ENCODE results near the gene DLX2. TPM values are rescaled to one million over a fixed set of nuclear protein-coding genes. Genes with fewer than 3 reads are reported as not detected.

Gene DLX2
- total and polyA plus RNA-seq, 5 experiments from 2014 or later, result not detected

DNA sequence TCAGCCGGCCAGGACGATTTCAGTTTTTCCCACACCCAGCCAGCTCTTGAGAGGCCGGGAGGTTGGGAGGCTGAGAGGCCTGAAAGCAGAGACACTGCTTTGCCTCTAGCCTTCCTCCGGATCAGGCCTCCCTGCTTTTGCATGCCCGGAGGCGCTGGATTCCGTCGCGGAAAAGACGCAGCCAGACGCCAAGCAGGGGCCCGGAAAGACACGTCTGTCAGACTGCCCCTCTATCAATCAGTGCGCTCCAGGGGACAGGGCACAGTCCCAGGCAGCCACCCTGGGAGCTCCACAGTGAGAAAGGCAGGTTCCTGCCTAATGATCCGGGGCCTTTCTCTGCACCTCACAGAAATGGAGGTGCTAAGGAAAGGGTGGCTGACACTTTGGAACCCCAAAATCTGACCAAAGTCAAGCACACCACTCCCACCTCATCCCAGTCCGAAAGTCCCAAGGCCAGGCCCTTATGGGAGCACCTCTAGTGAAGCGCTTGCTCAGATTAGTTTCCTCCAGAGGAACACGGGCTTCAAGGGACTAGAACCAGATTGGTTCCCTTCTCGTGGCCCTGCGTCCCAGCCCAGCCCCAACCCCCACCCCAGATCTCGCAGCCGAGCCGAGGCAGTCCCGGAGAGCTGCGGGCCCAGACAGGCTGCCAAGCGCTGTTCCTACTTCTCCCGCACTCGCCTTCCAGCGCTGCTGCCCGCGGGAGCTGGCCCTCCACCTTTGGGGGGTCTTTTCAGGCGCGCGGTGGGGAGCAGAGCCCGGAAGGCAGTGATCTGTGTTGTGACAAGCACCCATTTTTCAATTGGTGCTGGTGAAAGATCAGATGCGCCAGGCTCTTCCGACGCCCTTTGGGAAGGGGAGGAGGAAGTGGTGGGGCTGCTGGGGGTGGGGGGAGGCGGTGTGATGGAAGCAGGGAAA lies 12.4 kb downstream of the DLX2 start:
- peak overlapping the region in 2 of 10 donors; percentile 60 to 88 for H3K27ac Mint-ChIP-seq
- peak in 2 of 10 donors; percentile 15 to 21 for DNase-seq
- peaks cover 0 to 20% (median 9%) of the 10 kb centered on the region in 9 donors for H3K9me3 Mint-ChIP-seq
- H3K27me3 Mint-ChIP-seq, result peaks cover 57 to 93% (median 78%) of the 10 kb centered on the region in 5 donors
- POLR2A ChIA-PET, result interaction anchor here (0.6 to 6.5 kb wide), 3 partner anchors 9 to 37 kb away, joined by 5 to 40 read pairs (median 5); partner anchors contain the start of gene DLX2
- peak overlapping the region in 2 of 10 donors; percentile 7 to 63 for H3K4me3 Mint-ChIP-seq
- H3K36me3 Mint-ChIP-seq, result peaks cover 0 to 15% (median 14%) of the 10 kb centered on the region in 3 donors
- ATAC-seq, result no peak
- H3K4me1 Mint-ChIP-seq, result peaks cover 18 to 50% (median 41%) of the 10 kb centered on the region in 4 donors

DNA sequence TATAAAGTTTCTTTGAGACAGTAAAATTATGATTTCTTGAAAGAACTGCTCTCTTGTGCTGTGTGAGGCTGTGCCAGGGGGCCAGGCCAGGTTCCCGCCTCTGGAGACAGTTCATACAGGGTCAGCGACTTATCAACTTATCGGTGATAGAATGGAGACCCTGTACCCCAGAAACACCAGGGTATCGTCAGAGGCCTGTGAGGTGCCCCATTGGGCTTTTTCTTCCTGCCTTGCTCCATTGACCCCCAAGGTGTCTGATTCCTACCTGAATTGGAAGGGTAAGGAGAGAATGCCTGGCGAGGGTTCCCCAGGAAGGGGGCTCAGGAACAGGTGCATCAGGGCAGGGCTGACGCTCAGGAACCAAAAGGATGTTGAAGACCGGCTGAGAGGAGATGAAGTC lies 13.1 kb downstream of the DLX2 start:
- no peak for ATAC-seq
- Mint-ChIP-seq H3K9me3 (peaks cover 0 to 20% (median 9%) of the 10 kb centered on the region in 9 donors), H3K36me3 (peaks cover 0 to 14% (median 14%) of the 10 kb centered on the region in 3 donors), H3K27ac (peak overlapping the region in 1 of 10 donors; percentile 88), H3K4me1 (peaks cover 20 to 50% (median 42%) of the 10 kb centered on the region in 4 donors), H3K4me3 (peak overlapping the region in 3 of 10 donors; percentile 7 to 34 (median 26)), H3K27me3 (peaks cover 57 to 96% (median 79%) of the 10 kb centered on the region in 5 donors)
- peak in 1 of 10 donors; percentile 15 for DNase-seq
- POLR2A ChIA-PET, result interaction anchor here (0.6 to 6.5 kb wide), 3 partner anchors 8 to 38 kb away, joined by 5 to 40 read pairs (median 5); partner anchors contain the start of gene DLX2

DNA sequence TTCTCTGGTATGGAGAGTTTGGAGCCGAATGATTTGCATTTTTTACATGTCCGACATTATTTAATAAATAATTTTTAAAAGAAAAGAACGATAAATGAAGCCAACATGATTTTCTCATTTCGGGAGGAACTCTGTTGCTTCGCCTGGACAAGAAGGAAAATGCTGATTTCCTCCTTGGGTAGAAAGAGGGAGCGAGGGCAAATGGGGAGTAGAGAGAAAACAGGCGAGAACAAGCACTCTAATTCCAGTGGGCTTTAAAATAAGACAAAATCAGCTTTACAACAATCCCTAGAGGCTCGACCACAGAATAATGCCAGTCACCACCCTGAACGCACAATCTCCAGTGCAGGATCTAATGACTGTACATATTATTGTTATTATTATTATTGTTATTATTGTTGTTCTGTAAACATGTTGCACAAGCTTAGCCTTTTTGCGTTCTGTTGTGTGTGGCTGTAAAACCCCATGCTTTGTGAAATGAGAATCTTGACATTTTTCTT lies 13.6 kb downstream of the DLX2 start:
- Mint-ChIP-seq H3K27ac (no peak overlapping the region), H3K27me3 (peaks cover 57 to 99% (median 79%) of the 10 kb centered on the region in 5 donors), H3K4me3 (peak overlapping the region in 2 of 10 donors; percentile 65 to 80), H3K4me1 (peaks cover 22 to 56% (median 44%) of the 10 kb centered on the region in 4 donors), H3K9me3 (peaks cover 0 to 20% (median 9%) of the 10 kb centered on the region in 9 donors), H3K36me3 (peaks cover 0 to 17% (median 14%) of the 10 kb centered on the region in 3 donors)
- DNase-seq (peak in 3 of 10 donors; percentile 10 to 24 (median 12)), ATAC-seq (no peak)
- POLR2A ChIA-PET, result interaction anchor here (0.9 to 6.5 kb wide), 6 partner anchors 7 to 373 kb away, joined by 3 to 40 read pairs (median 5); partner anchors contain the start of gene DLX2

DNA sequence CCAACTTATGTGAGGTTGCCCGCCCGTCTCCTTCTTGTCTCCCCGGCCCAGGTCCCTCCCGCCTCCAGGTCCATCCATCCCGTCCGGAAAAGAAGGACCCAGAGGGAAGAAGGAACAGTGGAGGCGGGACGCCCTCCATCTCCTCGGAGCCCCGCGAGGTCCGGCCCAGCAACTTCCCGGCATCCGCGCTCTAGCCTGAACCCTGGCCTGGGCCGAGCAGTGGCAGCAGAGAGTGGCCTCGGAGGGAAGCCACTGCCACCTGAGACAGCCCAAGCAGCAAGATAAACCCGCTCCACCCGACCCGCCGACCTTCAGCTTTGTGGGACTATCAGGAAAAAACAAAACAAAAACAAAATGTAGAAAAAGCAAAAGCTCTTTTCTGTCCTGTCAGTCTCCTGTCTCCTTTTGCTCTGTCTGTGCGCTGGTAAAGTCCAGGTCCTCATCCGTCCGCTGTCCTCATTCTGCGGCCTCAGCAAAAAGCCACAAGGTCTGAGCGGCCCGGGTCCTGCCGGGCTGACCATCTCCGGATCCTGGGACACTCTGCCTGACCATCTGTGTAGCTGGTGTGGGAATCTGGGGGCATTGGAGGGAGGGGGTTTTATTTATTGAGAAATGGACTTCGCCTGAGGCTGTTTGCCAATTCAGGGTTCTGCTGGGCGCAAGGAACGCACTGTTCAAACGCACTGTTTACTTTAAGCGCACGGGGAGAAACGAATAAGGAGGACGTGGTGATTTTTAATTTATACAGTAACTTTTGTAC lies 14.3 kb downstream of the DLX2 start:
- H3K4me3 Mint-ChIP-seq, result peak overlapping the region in 7 of 10 donors; percentile 7 to 80 (median 63)
- DNase-seq (peak in 3 of 10 donors; percentile 16 to 27 (median 18)), ATAC-seq (no peak)
- peaks cover 0 to 22% (median 5%) of the 10 kb centered on the region in 9 donors for H3K9me3 Mint-ChIP-seq
- peak overlapping the region in 5 of 10 donors; percentile 51 to 93 (median 58) for H3K27ac Mint-ChIP-seq
- POLR2A ChIA-PET, result interaction anchor here (0.9 to 6.5 kb wide), 6 partner anchors 8 to 373 kb away, joined by 3 to 40 read pairs (median 5); partner anchors contain the start of gene DLX2
- peaks cover 24 to 62% (median 47%) of the 10 kb centered on the region in 4 donors for H3K4me1 Mint-ChIP-seq
- H3K27me3 Mint-ChIP-seq, result peaks cover 57 to 99% (median 79%) of the 10 kb centered on the region in 5 donors
- peaks cover 0 to 17% (median 14%) of the 10 kb centered on the region in 3 donors for H3K36me3 Mint-ChIP-seq

- POLR2A ChIA-PET, result interaction anchor here (1.1 to 6.5 kb wide), 5 partner anchors 8 to 374 kb away, joined by 3 to 40 read pairs (median 7); partner anchors contain the start of gene DLX2
These were observed 14.9 kb downstream of the DLX2 start for GRCh38 chr2:172087780-172088244.

DNA sequence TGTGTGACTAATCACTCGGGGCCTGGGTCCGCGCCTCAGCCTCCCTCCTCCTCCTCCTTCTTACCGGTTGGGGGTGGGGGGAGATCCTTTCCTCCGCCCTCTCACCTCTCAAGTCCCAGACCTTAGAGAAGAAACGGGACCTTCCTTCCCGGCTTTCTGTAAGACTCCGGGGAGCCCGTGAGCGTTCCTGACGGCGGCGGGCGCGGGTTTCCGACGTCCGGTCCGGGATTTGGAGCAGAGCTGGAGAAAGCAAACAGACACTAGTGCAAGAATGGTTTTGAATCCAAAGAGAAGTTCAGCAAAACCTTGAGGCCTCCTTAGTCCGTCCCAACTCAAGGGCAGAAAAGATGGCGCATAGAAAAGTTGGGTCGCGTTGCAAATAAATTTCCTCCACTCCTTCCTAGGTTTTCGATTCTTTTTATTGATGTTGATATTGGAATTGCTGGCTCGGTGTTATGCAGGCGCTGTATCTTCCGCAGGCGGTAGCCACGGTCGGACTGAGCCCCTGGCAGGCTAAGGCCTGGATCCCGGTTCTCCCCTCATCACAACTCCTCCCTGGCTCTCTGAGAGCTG lies 15.4 kb downstream of the DLX2 start:
- DNase-seq, result peak in 3 of 10 donors; percentile 20 to 35 (median 22)

More at GRCh38 chr2:172087780-172088244, 14.9 kb downstream of the DLX2 start:
- Mint-ChIP-seq H3K4me3 (peak overlapping the region in 7 of 10 donors; percentile 56 to 80 (median 65)), H3K9me3 (peaks cover 0 to 22% (median 5%) of the 10 kb centered on the region in 9 donors), H3K36me3 (peaks cover 0 to 14% (median 12%) of the 10 kb centered on the region in 3 donors), H3K27ac (peak overlapping the region in 6 of 10 donors; percentile 46 to 93 (median 58)), H3K4me1 (peaks cover 21 to 62% (median 46%) of the 10 kb centered on the region in 4 donors), H3K27me3 (peaks cover 51 to 99% (median 74%) of the 10 kb centered on the region in 5 donors)
- peak in 3 of 10 donors; percentile 17 to 23 (median 22) for DNase-seq
- ATAC-seq, result no peak

GRCh38 chr2:172086241-172087206 lies 16.2 kb downstream of the DLX2 start:
- Mint-ChIP-seq H3K27ac (peak overlapping the region in 4 of 10 donors; percentile 53 to 93 (median 80)), H3K4me1 (peaks cover 21 to 60% (median 49%) of the 10 kb centered on the region in 4 donors), H3K4me3 (peak overlapping the region; percentile 42 to 84 (median 61)), H3K9me3 (peaks cover 0 to 27% (median 5%) of the 10 kb centered on the region in 9 donors), H3K27me3 (peaks cover 52 to 99% (median 74%) of the 10 kb centered on the region in 5 donors), H3K36me3 (peaks cover 0 to 10% (median 9%) of the 10 kb centered on the region in 3 donors)
- peak; percentile 65 to 73 for ATAC-seq
- peak in 9 of 10 donors; percentile 40 to 77 (median 56) for DNase-seq
- POLR2A ChIA-PET, result interaction anchor here (1.1 to 2.7 kb wide), 3 partner anchors 9 to 15 kb away, joined by 3 to 11 read pairs (median 5); no protein-coding TSS in a partner anchor

More for the DNA sequence above, 15.4 kb downstream of the DLX2 start:
- POLR2A ChIA-PET, result interaction anchor here (1.1 to 6.5 kb wide), 5 partner anchors 9 to 15 kb away, joined by 3 to 40 read pairs (median 7); partner anchors contain the start of gene DLX2
- Mint-ChIP-seq H3K36me3 (peaks cover 0 to 14% (median 12%) of the 10 kb centered on the region in 3 donors), H3K9me3 (peaks cover 0 to 24% (median 5%) of the 10 kb centered on the region in 9 donors), H3K27ac (peak overlapping the region in 8 of 10 donors; percentile 37 to 93 (median 66)), H3K4me1 (peaks cover 21 to 60% (median 48%) of the 10 kb centered on the region in 4 donors), H3K4me3 (peak overlapping the region in 9 of 10 donors; percentile 19 to 84 (median 63)), H3K27me3 (peaks cover 51 to 99% (median 74%) of the 10 kb centered on the region in 5 donors)
- ATAC-seq, result no peak

DNA sequence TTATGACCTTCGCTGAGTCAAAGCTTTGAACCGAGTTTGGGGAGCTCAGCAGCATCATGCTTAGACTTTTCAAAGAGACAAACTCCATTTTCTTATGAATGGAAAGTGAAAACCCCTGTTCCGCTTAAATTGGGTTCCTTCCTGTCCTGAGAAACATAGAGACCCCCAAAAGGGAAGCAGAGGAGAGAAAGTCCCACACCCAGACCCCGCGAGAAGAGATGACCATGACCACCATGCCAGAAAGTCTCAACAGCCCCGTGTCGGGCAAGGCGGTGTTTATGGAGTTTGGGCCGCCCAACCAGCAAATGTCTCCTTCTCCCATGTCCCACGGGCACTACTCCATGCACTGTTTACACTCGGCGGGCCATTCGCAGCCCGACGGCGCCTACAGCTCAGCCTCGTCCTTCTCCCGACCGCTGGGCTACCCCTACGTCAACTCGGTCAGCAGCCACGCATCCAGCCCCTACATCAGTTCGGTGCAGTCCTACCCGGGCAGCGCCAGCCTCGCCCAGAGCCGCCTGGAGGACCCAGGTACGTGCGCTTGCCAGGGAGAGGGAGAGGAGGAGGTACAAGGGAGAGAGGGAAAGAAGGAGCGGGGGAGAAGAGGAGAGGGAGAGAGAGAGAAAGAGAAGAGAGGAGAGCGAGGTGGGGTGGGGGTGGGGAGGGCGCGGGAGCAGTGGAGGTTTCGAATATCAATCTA lies 17.1 kb downstream of the DLX2 start, which contains the start of gene DLX1:
DLX1 (plus strand) TSS at position 48 of the 700 bp plus-strand sequence; CDS start at position 219, 171 bp downstream.
- Mint-ChIP-seq H3K9me3 (peaks cover 0 to 30% (median 5%) of the 10 kb centered on the region in 9 donors), H3K36me3 (peaks cover 2 to 15% (median 11%) of the 10 kb centered on the region in 3 donors), H3K27ac (peak within 1 kb of the TSS in 5 of 10 donors; percentile 45 to 93 (median 66)), H3K4me3 (peak within 1 kb of the TSS; percentile 63 to 84 (median 78)), H3K27me3 (peaks cover 55 to 98% (median 74%) of the 10 kb centered on the region in 5 donors), H3K4me1 (peaks cover 21 to 60% (median 51%) of the 10 kb centered on the region in 4 donors)
- ATAC-seq (peak; percentile 45 to 59), DNase-seq (peak in 2 of 10 donors; percentile 15 to 43)
- POLR2A ChIA-PET, result interaction anchor here (0.6 to 1.6 kb wide), 5 partner anchors 10 to 485 kb away, joined by 3 to 6 read pairs (median 5); no protein-coding TSS in a partner anchor
